ENCODE measurements around the gene GRIA4. TPM values are rescaled to one million over a fixed set of nuclear protein-coding genes. Genes with fewer than 3 reads are reported as not detected.

Gene GRIA4
- total and polyA plus RNA-seq, 4 donors = not detected

GRCh38 chr11:105619556-105619955 is 9.7 kb downstream of the GRIA4 start:
- H3K9ac ChIP-seq (ENCODE audit: low read depth in 1 of 2, low read length in 2 of 2) = no peak overlapping the region
- no peaks in the 10 kb centered on the region for H3K4me1 ChIP-seq (ENCODE audit: control insufficient read depth in 4 of 4, insufficient read depth in 4 of 4, low read length in 3 of 4)
- H3K4me3 ChIP-seq (ENCODE audit: low read depth in 1 of 3, low read length in 3 of 3) = no peak overlapping the region
- no peak for DNase-seq (ENCODE audit: low spot score)
- no peaks in the 10 kb centered on the region for H3K27me3 ChIP-seq (ENCODE audit: control insufficient read depth in 4 of 4, insufficient read depth in 4 of 4, low read length in 3 of 4)
- H3K27ac ChIP-seq (ENCODE audit: low read depth in 1 of 2, low read length in 2 of 2) = no peak overlapping the region
- no peaks in the 10 kb centered on the region for H3K9me3 ChIP-seq (ENCODE audit: control insufficient read depth in 4 of 4, low read length in 3 of 4)
- H3K36me3 ChIP-seq (ENCODE audit: control insufficient read depth in 4 of 4, insufficient read depth in 3 of 4, low read depth in 1 of 4, low read length in 3 of 4) = no peaks in the 10 kb centered on the region
- TF ChIP-seq RAD21 (IDR thresholded peaks at IDR 0.05) = no peak

GRCh38 chr11:105622016-105622415 is 12.1 kb downstream of the GRIA4 start:
- TF ChIP-seq TAF1 (conservative IDR thresholded peaks at IDR 0.05) (no peak), RXRA (IDR thresholded peaks at IDR 0.05) (no peak), SP1 (IDR thresholded peaks at IDR 0.05) (no peak), ATF3 (IDR thresholded peaks at IDR 0.05) (no peak), HNF4A (conservative IDR thresholded peaks at IDR 0.05) (no peak), HNF4G (IDR thresholded peaks at IDR 0.05) (no peak), CTCF (IDR thresholded peaks at IDR 0.05; ENCODE audit: low read depth, low read length, missing input control) (no peak), MAX (IDR thresholded peaks at IDR 0.05) (no peak), EGR1 (IDR thresholded peaks at IDR 0.05; ENCODE audit: low read depth in 2 of 2) (no peak), YY1 (IDR thresholded peaks at IDR 0.05) (no peak), FOXA1 (IDR thresholded peaks at IDR 0.05) (no peak), NR2F2 (IDR thresholded peaks at IDR 0.05) (no peak)
- H3K9me3 ChIP-seq (ENCODE audit: control insufficient read depth in 4 of 4, low read length in 3 of 4) = no peaks in the 10 kb centered on the region
- H3K27ac ChIP-seq (ENCODE audit: low read depth in 1 of 2, low read length in 2 of 2) = no peak overlapping the region
- no peak overlapping the region for H3K4me3 ChIP-seq (ENCODE audit: low read depth in 1 of 3, low read length in 3 of 3)
- H3K9ac ChIP-seq (ENCODE audit: low read depth in 1 of 2, low read length in 2 of 2) = no peak overlapping the region
- no peaks in the 10 kb centered on the region for H3K4me1 ChIP-seq (ENCODE audit: control insufficient read depth in 4 of 4, insufficient read depth in 4 of 4, low read length in 3 of 4)
- H3K27me3 ChIP-seq (ENCODE audit: control insufficient read depth in 4 of 4, insufficient read depth in 4 of 4, low read length in 3 of 4) = no peaks in the 10 kb centered on the region
- WGBS = 33% methylated on average over 2 of the region's 2 CpGs
- H3K36me3 ChIP-seq (ENCODE audit: control insufficient read depth in 4 of 4, insufficient read depth in 3 of 4, low read depth in 1 of 4, low read length in 3 of 4) = no peaks in the 10 kb centered on the region
- no peak for DNase-seq (ENCODE audit: low spot score)

- H3K4me1 ChIP-seq (ENCODE audit: control insufficient read depth in 4 of 4, insufficient read depth in 4 of 4, low read length in 3 of 4) = no peaks in the 10 kb centered on the region
- no peaks in the 10 kb centered on the region for H3K9me3 ChIP-seq (ENCODE audit: control insufficient read depth in 4 of 4, low read length in 3 of 4)
- H3K36me3 ChIP-seq (ENCODE audit: control insufficient read depth in 4 of 4, insufficient read depth in 3 of 4, low read depth in 1 of 4, low read length in 3 of 4) = no peaks in the 10 kb centered on the region
- H3K9ac ChIP-seq (ENCODE audit: low read depth in 1 of 2, low read length in 2 of 2) = no peak overlapping the region
- no peaks in the 10 kb centered on the region for H3K27me3 ChIP-seq (ENCODE audit: control insufficient read depth in 4 of 4, insufficient read depth in 4 of 4, low read length in 3 of 4)
- TF ChIP-seq REST (IDR thresholded peaks at IDR 0.05) = no peak
- no peak for TF ChIP-seq ATF3 (IDR thresholded peaks at IDR 0.05)
- no peak for TF ChIP-seq NR2F2 (IDR thresholded peaks at IDR 0.05)
- TF ChIP-seq EGR1 (IDR thresholded peaks at IDR 0.05; ENCODE audit: low read depth in 2 of 2) = no peak
- no peak for TF ChIP-seq SP1 (IDR thresholded peaks at IDR 0.05)
- TF ChIP-seq FOXA1 (IDR thresholded peaks at IDR 0.05) = no peak
- TF ChIP-seq CTCF (IDR thresholded peaks at IDR 0.05; ENCODE audit: low read depth, low read length, missing input control) = no peak
- TF ChIP-seq HNF4G (IDR thresholded peaks at IDR 0.05) = no peak
- no peak for TF ChIP-seq ZBTB33 (IDR thresholded peaks at IDR 0.05)
- TF ChIP-seq YY1 (IDR thresholded peaks at IDR 0.05) = no peak
- no peak for TF ChIP-seq TAF1 (conservative IDR thresholded peaks at IDR 0.05)
- no peak for TF ChIP-seq RAD21 (IDR thresholded peaks at IDR 0.05)
- no peak for TF ChIP-seq RXRA (IDR thresholded peaks at IDR 0.05)
- no peak for TF ChIP-seq MAX (IDR thresholded peaks at IDR 0.05)
- TF ChIP-seq HNF4A (conservative IDR thresholded peaks at IDR 0.05) = no peak
- no peak for TF ChIP-seq FOXA2 (IDR thresholded peaks at IDR 0.05)
- DNase-seq (ENCODE audit: low spot score) = no peak
- no peak overlapping the region for H3K27ac ChIP-seq (ENCODE audit: low read depth in 1 of 2, low read length in 2 of 2)
- H3K4me3 ChIP-seq (ENCODE audit: low read depth in 1 of 3, low read length in 3 of 3) = no peak overlapping the region
These were observed 22.4 kb downstream of the GRIA4 start for GRCh38 chr11:105632316-105632715.

Data from liver (tissue), 9 donors.